Kidney epithelial cell (primary cell): ENCODE data around the gene GPX4. TPM values are rescaled to one million over a fixed set of nuclear protein-coding genes. Genes with fewer than 3 reads are reported as not detected.

Source experiments
- DNase-seq: peaks from one replicate; pipeline ENCODE4 v3.0.0-alpha.2; 2010; ENCODE audit warnings: low read depth
- H3K27me3 ChIP-seq: 2 replicates; pipeline ENCODE4 v1.6.0; 2011; ENCODE audit warnings: low read length; ENCODE audit not compliant: control insufficient read depth, insufficient read depth
- H3K36me3 ChIP-seq: 2 replicates; pipeline ENCODE4 v1.5.1; 2011; ENCODE audit warnings: low read length; ENCODE audit not compliant: control insufficient read depth, insufficient read depth
- H3K4me3 ChIP-seq: 2 replicates; pipeline ENCODE4 v1.5.1; 2011; ENCODE audit warnings: low read depth, mild to moderate bottlenecking, control low read depth, low read length
- total RNA-seq: library from RNA; depleted of rRNA; stranded (reverse); fragments of >200 nt; gene quantifications from 2 replicates; pipeline ENCODE4 v1.2.3, GENCODE V29; 2015
- TF ChIP-seq, protein P1 (sequence below): IDR thresholded peaks from 2 replicates; pipeline ENCODE4 v1.5.1; 2011; ENCODE audit warnings: mild to moderate bottlenecking, moderate library complexity, low read length, control low read depth, inconsistent platforms; ENCODE audit not compliant: insufficient read depth, poor library complexity, severe bottlenecking

The GPX4 gene
- total RNA-seq, 1 donor from 2014 or later, result 538 TPM

DNA sequence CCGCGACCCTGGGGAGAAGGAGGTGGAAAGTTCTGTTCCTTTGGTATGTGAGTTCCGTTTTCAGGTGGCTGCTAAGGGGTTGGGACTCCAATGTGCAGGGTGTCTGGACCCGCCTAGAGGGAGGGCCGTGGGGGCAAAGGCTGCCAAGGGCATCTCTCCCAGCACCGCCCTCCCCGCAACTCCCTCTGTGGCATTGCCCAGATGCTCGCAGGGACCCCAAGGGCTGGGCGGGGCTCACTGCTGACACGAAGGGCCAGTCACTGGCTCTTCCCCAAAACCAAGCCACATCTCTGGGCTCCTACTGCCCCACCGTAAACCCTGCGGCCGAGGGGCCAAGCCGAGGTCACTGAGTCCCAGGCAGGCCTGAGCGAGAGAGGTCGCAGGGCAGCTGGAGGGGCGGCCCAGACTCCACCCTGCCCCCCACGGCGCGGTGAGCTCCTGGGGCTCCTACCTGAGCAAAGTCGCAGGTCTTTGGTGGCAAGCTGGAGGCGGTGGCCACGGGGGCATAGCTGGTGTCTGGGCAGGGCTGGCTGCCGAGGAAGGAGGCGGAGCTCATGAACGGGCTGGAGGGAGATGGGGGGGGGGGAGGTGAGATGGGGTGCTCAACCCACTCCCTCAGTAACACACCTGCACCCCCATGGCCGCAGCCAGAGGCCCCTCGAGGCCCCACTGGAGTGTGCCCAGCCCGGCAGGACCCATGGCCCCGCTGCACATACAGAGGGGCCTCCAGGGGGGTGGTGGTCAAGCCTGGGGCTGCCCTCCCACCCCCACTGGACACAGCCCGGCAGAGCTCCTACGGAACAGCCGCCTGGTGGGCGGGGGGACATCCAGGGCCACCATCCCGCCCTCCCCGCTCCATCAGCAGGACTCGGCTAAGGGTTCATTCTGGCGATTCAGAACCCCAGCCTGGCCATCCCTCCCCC lies 43.3 kb downstream of the GPX4 start:
- Histone ChIP-seq H3K36me3 (peaks cover 1% of the 10 kb centered on the region), H3K27me3 (no peaks in the 10 kb centered on the region), H3K4me3 (no peak overlapping the region)
- TF ChIP-seq, protein P1, sequence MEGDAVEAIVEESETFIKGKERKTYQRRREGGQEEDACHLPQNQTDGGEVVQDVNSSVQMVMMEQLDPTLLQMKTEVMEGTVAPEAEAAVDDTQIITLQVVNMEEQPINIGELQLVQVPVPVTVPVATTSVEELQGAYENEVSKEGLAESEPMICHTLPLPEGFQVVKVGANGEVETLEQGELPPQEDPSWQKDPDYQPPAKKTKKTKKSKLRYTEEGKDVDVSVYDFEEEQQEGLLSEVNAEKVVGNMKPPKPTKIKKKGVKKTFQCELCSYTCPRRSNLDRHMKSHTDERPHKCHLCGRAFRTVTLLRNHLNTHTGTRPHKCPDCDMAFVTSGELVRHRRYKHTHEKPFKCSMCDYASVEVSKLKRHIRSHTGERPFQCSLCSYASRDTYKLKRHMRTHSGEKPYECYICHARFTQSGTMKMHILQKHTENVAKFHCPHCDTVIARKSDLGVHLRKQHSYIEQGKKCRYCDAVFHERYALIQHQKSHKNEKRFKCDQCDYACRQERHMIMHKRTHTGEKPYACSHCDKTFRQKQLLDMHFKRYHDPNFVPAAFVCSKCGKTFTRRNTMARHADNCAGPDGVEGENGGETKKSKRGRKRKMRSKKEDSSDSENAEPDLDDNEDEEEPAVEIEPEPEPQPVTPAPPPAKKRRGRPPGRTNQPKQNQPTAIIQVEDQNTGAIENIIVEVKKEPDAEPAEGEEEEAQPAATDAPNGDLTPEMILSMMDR, result no peak
- DNase-seq, result no peak

DNA sequence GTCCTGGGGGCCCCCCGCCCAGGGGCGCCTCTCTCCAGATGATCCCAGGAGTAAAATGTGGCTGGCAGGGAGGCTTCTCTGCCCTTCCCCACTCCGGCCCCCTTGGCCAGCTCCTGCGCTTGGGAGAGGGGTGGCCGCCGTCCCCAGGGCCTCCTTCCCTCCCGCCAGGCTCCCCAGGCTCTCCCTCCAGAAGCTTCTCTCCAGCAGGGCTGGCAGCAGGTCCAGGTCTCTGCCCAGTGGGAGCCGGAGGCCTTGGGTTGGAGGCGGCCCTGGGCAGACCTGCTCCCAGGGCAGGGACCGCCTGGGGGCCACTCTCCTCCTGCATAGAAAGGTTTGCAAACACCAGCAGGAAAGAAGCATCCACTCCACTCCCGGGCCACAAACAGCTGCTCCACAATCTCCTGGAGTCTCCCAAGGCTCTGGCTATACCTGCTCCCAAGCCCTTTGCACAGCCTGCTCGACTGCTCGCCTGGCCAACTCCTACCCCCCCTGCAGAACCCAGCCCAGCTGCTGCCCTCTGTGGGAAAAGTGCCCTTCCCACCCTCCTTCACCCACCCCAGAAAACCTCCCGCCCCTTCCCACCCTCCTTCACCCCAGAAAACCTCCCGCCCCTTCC lies 44.2 kb downstream of the GPX4 start:
- Histone ChIP-seq H3K4me3 (no peak overlapping the region), H3K27me3 (no peaks in the 10 kb centered on the region), H3K36me3 (peaks cover 1% of the 10 kb centered on the region)
- TF ChIP-seq, protein P1, result no peak
- no peak for DNase-seq

DNA sequence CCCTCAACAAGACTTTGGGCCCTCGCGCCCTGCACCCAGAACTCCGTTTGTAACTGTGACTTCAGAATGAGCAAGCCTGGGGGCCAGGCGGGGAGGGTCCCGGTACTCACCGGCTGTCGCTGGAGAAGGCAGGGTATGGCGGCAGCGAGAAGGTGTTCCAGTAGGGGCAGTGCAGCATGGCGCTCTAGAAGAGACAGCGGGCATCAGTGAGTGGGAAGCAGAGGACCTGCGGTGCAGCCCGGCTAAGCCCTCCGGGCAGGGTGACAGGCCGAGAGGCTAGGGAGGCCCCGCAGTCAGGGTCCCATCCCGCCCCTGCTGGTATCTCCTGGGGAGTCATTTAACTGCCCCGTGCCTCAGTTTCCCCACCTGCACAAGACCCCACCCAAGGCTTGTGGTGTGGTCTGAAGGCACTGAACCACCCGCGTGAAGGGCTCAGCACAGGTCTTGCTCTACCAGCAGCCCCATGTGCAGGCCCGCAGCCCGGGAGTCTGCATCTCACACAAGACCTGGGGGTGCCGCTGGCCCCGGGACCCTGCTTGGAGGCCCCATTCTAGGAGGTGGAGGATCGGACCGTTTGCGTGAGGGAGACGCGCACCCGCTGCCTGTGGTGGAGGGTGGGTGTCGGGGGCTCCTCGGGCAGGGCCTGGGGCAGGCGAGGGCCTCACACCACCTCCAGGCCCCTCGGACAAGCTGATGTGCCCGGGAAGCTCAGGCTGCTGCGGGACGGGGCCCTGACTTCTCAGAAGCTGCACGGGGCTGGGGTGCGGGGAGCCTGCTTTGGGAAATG lies 45.7 kb downstream of the GPX4 start:
- no peaks in the 10 kb centered on the region for H3K27me3 ChIP-seq
- no peaks in the 10 kb centered on the region for H3K36me3 ChIP-seq
- TF ChIP-seq, protein P1, result no peak
- no peak for DNase-seq
- H3K4me3 ChIP-seq, result no peak overlapping the region

DNA sequence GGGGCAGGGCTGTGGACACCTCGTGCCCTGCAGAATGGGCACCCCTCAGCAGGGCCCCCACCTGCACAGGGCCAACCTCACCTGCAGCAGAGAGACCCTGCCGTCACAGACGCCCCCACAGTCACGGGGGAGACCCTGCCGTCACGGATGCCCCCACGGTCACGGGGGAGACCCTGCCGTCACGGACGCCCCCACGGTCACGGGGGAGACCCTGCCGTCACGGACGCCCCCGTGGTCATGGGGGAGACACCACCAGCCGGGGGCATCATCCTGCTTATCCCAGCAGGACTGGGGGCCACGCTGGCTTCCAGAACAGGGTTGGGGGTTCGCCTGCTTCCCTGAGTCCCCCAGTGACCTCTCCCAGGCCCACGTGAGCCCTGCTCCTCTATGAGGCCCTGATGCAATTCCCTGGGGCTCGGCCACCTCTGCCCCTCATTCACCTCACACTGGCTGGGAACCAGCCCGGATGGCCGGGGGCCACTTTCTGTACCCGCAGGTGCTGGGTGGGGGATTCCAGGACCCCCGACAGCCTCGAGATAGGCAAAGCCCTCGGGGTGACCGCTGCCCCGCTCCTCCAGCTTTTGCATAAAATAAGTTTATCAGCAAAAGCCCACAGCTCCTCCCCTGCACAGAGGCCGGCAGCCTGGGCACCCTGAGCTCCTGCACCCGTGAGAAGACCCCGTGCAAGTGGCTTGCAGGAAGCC lies 46.7 kb downstream of the GPX4 start:
- H3K36me3 ChIP-seq, result no peaks in the 10 kb centered on the region
- no peak overlapping the region for H3K4me3 ChIP-seq
- TF ChIP-seq, protein P1, result no peak
- H3K27me3 ChIP-seq, result no peaks in the 10 kb centered on the region
- DNase-seq, result no peak

DNA sequence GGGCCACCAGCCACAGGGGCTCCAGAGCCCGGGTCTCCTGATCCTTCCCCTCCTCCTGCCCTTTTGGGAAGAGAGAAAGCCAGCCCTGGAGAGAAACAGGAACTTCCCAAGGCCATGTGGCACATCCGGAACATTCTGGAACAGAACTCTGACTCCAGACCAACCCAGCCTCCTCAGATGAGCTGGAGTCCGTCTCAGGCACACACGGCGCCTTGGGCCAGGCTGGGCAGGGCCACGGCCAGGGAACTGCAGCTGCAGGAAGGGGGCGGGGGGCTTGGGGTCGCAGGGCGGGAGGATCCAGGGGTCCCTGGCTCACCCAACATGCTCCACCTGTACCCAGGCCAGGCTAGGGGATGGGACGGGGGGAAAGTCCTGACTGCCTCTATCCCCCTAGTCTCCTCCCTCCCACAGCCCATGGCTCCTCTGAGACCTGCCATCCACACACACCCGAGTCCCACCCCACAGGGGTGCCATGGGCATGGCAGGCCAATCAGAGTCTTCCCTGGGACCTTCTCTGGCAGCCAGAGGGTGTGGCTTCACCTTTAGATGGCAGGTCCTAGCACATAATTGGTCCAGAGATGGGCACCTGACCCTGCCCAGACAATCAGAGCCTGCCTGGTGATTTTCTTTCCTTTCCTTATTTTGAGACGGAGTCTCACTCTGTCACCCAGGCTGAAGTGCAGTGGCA lies 47.4 kb downstream of the GPX4 start:
- Histone ChIP-seq H3K36me3 (no peaks in the 10 kb centered on the region), H3K4me3 (no peak overlapping the region), H3K27me3 (no peaks in the 10 kb centered on the region)
- no peak for DNase-seq
- TF ChIP-seq, protein P1, result no peak
